ENCODE results near the gene PRR3. TPM values are rescaled to one million over a fixed set of nuclear protein-coding genes. Genes with fewer than 3 reads are reported as not detected.
A peak's percentile ranks its signal among the peaks of the same experiment; 100 is the strongest.

The PRR3 gene
- total and polyA plus RNA-seq, 9 of the 15 experiments (the other 6 are each of a cell fraction or from before 2014, with no cell fraction given) = 23.5 to 59.6 (median 28.8) TPM

DNA sequence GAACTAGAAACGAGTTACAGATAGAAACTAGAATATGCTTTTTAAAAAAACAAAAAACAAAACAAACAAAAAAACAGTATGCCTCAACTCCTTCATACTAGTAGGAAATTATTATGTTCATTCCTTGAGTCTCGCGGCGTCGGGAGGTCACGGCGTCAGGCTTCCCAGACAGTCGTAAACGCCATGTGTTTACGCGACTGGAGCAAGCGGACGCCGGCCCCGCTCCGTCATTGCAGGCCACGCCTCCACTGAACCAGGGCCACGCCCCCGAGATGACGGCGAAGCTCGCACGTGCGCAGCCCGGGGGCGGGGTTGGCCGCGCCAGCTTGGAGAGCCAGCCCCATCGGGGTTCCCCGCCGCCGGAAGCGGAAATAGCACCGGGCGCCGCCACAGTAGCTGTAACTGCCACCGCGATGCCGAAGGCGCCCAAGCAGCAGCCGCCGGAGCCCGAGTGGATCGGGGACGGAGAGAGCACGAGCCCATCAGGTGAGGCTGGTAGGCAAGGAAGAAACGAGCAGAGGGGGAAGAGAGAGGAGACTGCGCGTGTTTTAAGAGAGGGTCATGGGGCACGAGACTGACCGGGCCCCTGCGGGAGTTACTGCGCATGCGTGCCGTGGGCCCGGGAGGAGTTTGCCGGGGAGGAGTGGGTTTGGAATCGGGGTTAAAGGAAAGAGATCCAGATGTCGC is 14.1 kb downstream of the PRR3 start, which contains the start of gene ABCF1 (continued):
- TF ChIP-seq, protein P1, sequence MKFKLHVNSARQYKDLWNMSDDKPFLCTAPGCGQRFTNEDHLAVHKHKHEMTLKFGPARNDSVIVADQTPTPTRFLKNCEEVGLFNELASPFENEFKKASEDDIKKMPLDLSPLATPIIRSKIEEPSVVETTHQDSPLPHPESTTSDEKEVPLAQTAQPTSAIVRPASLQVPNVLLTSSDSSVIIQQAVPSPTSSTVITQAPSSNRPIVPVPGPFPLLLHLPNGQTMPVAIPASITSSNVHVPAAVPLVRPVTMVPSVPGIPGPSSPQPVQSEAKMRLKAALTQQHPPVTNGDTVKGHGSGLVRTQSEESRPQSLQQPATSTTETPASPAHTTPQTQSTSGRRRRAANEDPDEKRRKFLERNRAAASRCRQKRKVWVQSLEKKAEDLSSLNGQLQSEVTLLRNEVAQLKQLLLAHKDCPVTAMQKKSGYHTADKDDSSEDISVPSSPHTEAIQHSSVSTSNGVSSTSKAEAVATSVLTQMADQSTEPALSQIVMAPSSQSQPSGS (CRISPR knock-in tag; IDR thresholded peaks at IDR 0.05) = no peak; the same call in 1 of the 2 replicates
- TF ChIP-seq L3MBTL2 (IDR thresholded peaks at IDR 0.05) (peak; percentile 97), PHTF2 (CRISPR knock-in tag; IDR thresholded peaks at IDR 0.05) (no peak), TEAD2 (tag; IDR thresholded peaks at IDR 0.05) (no peak), CBX2 (IDR thresholded peaks at IDR 0.05; ENCODE audit: insufficient read depth, low read length, poor library complexity, severe bottlenecking) (no peak), KDM4B (IDR thresholded peaks at IDR 0.05; ENCODE audit: borderline replicate concordance in 2 of 2, low read depth in 1 of 2) (peak in 1 of 2 experiments; percentile 87; a peak in 1 of 4 replicates), ZEB2 (IDR thresholded peaks at IDR 0.05) (0 out of 2 replicates have a peak, but pooled peaks have one; percentile 64), ZFP36 (IDR thresholded peaks at IDR 0.05; ENCODE audit: low read depth, low read length, partially characterized antibody) (no peak), ZFP1 (CRISPR knock-in tag; IDR thresholded peaks at IDR 0.05) (no peak), ZNF561 (CRISPR knock-in tag; conservative IDR thresholded peaks at IDR 0.05) (no peak), ZNF551 (CRISPR knock-in tag; IDR thresholded peaks at IDR 0.05) (no peak)
- TF ChIP-seq, protein P2, sequence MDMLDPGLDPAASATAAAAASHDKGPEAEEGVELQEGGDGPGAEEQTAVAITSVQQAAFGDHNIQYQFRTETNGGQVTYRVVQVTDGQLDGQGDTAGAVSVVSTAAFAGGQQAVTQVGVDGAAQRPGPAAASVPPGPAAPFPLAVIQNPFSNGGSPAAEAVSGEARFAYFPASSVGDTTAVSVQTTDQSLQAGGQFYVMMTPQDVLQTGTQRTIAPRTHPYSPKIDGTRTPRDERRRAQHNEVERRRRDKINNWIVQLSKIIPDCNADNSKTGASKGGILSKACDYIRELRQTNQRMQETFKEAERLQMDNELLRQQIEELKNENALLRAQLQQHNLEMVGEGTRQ (CRISPR knock-in tag; IDR thresholded peaks at IDR 0.05) = peak; percentile 80
- TF ChIP-seq, protein P3, sequence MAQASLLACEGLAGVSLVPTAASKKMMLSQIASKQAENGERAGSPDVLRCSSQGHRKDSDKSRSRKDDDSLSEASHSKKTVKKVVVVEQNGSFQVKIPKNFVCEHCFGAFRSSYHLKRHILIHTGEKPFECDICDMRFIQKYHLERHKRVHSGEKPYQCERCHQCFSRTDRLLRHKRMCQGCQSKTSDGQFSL (CRISPR knock-in tag; IDR thresholded peaks at IDR 0.05) = no peak
- TF ChIP-seq, protein P3 (tag; IDR thresholded peaks at IDR 0.05) = no peak
- TF ChIP-seq, protein P4, sequence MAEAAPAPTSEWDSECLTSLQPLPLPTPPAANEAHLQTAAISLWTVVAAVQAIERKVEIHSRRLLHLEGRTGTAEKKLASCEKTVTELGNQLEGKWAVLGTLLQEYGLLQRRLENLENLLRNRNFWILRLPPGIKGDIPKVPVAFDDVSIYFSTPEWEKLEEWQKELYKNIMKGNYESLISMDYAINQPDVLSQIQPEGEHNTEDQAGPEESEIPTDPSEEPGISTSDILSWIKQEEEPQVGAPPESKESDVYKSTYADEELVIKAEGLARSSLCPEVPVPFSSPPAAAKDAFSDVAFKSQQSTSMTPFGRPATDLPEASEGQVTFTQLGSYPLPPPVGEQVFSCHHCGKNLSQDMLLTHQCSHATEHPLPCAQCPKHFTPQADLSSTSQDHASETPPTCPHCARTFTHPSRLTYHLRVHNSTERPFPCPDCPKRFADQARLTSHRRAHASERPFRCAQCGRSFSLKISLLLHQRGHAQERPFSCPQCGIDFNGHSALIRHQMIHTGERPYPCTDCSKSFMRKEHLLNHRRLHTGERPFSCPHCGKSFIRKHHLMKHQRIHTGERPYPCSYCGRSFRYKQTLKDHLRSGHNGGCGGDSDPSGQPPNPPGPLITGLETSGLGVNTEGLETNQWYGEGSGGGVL (CRISPR knock-in tag; IDR thresholded peaks at IDR 0.05) = no peak
- TF ChIP-seq, protein P5, sequence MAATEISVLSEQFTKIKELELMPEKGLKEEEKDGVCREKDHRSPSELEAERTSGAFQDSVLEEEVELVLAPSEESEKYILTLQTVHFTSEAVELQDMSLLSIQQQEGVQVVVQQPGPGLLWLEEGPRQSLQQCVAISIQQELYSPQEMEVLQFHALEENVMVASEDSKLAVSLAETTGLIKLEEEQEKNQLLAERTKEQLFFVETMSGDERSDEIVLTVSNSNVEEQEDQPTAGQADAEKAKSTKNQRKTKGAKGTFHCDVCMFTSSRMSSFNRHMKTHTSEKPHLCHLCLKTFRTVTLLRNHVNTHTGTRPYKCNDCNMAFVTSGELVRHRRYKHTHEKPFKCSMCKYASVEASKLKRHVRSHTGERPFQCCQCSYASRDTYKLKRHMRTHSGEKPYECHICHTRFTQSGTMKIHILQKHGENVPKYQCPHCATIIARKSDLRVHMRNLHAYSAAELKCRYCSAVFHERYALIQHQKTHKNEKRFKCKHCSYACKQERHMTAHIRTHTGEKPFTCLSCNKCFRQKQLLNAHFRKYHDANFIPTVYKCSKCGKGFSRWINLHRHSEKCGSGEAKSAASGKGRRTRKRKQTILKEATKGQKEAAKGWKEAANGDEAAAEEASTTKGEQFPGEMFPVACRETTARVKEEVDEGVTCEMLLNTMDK (IDR thresholded peaks at IDR 0.05; ENCODE audit: borderline replicate concordance, insufficient read depth, low read depth, low read length, poor library complexity, severe bottlenecking) = no peak
- TF ChIP-seq, protein P6, sequence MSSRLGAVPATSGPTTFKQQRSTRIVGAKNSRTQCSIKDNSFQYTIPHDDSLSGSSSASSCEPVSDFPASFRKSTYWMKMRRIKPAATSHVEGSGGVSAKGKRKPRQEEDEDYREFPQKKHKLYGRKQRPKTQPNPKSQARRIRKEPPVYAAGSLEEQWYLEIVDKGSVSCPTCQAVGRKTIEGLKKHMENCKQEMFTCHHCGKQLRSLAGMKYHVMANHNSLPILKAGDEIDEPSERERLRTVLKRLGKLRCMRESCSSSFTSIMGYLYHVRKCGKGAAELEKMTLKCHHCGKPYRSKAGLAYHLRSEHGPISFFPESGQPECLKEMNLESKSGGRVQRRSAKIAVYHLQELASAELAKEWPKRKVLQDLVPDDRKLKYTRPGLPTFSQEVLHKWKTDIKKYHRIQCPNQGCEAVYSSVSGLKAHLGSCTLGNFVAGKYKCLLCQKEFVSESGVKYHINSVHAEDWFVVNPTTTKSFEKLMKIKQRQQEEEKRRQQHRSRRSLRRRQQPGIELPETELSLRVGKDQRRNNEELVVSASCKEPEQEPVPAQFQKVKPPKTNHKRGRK (tag; IDR thresholded peaks at IDR 0.05) = no peak
- TF ChIP-seq, protein P7, sequence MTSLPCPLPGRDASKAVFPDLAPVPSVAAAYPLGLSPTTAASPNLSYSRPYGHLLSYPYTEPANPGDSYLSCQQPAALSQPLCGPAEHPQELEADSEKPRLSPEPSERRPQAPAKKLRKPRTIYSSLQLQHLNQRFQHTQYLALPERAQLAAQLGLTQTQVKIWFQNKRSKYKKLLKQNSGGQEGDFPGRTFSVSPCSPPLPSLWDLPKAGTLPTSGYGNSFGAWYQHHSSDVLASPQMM (CRISPR knock-in tag; IDR thresholded peaks at IDR 0.05) = no peak
